ENCODE results near the gene NFKBIE. TPM values are rescaled to one million over a fixed set of nuclear protein-coding genes. Genes with fewer than 3 reads are reported as not detected.
A peak's percentile ranks its signal among the peaks of the same experiment; 100 is the strongest.

NFKBIE gene
- total RNA-seq, 4 donors from 2014 or later, result 5.1 to 16.9 (median 13.2) TPM

DNA sequence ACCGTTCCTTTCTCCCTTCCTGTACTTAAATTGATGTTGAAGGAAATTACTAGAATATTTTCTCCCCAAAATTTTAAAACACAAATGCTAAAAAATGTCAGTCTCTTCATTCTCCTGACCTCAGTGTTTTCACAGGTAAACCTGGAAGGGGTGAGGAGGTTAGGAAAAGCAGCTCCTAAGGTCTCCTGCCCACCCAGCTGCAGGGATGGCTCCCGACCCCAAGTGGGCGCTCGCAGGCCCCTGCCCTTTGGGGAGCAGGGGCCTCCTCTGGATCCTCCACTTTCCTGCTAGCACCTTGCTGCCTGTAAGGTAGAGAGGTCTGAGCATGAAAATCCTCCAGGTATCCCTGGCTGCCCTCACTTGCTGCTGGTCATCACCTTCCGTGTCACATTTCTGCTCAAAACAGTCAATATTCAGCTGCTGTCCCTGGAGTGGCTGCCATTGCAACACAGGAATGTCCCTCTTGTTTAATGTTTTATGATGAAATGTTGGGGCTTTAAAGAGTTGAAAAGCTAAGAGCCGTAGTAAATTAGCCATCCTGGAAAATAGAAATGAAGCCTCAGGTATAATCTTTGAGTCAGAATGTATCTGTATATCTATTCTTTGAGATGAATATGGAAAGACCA is 29.3 kb downstream of the NFKBIE start:
- Histone ChIP-seq H3K4me1 (peaks cover 31 to 40% of the 10 kb centered on the region in 2 donors), H3K27ac (peak overlapping the region in 2 of 3 donors; percentile 85 to 89), H3K36me3 (peaks cover 3 to 18% of the 10 kb centered on the region in 2 donors), H3K9me3 (no peaks in the 10 kb centered on the region), H3K4me3 (replicated peaks in 1 of 3) (no peak overlapping the region), H3K27me3 (no peaks in the 10 kb centered on the region)
- intact Hi-C loops (cut with DNase I), result loop anchor here (5.0 to 10.0 kb wide), 2 partner anchors 64 to 141 kb away; no protein-coding TSS in a partner anchor
- no peak for TF ChIP-seq POLR2A (IDR thresholded peaks at IDR 0.05)
- TF ChIP-seq, protein P1, sequence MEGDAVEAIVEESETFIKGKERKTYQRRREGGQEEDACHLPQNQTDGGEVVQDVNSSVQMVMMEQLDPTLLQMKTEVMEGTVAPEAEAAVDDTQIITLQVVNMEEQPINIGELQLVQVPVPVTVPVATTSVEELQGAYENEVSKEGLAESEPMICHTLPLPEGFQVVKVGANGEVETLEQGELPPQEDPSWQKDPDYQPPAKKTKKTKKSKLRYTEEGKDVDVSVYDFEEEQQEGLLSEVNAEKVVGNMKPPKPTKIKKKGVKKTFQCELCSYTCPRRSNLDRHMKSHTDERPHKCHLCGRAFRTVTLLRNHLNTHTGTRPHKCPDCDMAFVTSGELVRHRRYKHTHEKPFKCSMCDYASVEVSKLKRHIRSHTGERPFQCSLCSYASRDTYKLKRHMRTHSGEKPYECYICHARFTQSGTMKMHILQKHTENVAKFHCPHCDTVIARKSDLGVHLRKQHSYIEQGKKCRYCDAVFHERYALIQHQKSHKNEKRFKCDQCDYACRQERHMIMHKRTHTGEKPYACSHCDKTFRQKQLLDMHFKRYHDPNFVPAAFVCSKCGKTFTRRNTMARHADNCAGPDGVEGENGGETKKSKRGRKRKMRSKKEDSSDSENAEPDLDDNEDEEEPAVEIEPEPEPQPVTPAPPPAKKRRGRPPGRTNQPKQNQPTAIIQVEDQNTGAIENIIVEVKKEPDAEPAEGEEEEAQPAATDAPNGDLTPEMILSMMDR (IDR thresholded peaks at IDR 0.05), result no peak
- 88 to 94% methylated on average over 6 of the region's 6 CpGs for WGBS, 2 donors
- DNase-seq, result no peak

DNA sequence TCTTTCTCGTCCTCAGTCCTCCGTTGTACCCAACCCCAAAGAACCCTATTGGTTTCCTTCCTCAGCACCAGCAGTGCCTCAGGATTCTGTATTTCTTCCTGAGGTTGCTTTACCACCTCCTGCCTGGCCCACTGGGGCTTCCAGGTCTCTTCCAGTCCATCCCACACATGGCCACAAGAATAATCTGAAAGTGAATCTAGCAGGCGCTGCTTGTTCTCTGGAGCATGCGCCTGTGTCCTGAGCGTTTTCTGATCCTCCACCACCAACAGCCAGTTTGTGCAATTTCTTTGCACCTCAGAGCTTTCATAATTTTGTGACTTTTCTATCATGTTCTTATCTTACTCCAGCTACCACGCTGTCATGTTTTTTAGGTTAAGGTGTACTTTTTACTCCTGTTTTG is 30.1 kb downstream of the NFKBIE start:
- Histone ChIP-seq H3K4me1 (peaks cover 31 to 40% of the 10 kb centered on the region in 2 donors), H3K36me3 (peaks cover 8 to 22% of the 10 kb centered on the region in 2 donors), H3K27me3 (no peaks in the 10 kb centered on the region), H3K27ac (peak overlapping the region; percentile 82 to 89 (median 85)), H3K4me3 (replicated peaks in 1 of 3) (no peak overlapping the region), H3K9me3 (no peaks in the 10 kb centered on the region)
- intact Hi-C loops (cut with DNase I), result loop anchor here (5.0 to 10.0 kb wide), 2 partner anchors 63 to 140 kb away; no protein-coding TSS in a partner anchor
- WGBS, 2 donors, result 84 to 85% methylated on average over 6 of the region's 6 CpGs
- TF ChIP-seq, protein P1 (IDR thresholded peaks at IDR 0.05), result no peak
- no peak for TF ChIP-seq POLR2A (IDR thresholded peaks at IDR 0.05)
- no peak for DNase-seq

DNA sequence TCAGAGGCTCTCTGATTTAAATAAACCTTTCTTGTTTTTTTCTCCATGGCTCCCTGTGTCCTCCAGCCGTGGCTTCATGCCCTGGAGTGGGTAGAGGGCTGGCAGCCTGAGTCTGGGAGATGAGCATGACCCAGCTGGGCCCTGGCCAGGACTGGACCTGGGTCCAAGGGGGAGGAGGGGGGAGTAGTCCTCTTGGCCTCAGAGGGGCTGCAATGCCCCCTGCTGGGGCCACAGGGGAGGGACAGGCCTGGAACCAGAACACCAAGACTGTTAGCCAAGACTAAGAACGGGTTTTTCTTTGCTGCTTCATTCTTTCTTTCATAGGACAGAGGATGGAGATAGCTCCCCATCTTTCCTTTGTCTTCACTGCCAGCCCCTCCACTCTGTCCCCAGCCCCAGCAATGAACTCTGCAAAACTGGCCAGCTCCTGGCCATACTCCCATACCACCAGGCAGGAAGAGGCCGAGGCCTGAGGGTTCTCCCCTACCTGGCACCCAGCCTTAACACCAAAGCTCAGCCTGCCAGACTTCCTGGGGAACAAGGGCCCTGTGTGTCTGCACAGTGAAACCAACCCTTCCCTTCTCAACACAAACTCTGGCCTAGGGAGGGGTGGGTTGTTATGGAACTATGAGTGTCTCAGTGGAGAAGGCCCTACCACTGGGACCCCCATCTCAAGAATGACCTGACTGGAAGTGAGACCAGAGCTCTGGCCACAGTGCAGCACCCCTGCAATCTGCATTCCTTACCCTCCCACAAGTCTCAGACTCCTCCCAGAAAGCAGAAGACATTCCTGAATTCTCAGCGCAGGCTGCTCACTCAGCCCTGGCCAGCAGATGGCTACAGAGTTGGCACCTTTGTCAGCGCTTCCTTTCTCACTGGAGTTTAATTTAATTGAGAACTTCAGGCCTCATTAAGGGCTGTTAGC is 31.0 kb downstream of the NFKBIE start:
- peak; percentile 92 for DNase-seq
- 15 to 19% methylated on average over 4 to 5 of the region's 5 CpGs for WGBS, 2 donors

DNA sequence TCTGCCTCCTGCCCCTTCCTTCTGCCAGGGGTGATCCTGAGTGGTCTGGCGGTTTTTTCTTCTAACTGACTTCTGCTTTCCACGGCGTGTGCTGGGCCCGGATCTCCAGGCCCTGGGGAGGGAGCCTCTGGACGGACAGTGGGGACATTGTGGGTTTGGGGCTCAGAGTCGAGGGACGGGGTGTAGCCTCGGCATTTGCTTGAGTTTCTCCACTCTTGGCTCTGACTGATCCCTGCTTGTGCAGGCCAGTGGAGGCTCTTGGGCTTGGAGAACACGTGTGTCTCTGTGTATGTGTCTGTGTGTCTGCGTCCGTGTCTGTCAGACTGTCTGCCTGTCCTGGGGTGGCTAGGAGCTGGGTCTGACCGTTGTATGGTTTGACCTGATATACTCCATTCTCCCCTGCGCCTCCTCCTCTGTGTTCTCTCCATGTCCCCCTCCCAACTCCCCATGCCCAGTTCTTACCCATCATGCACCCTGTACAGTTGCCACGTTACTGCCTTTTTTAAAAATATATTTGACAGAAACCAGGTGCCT is 31.7 kb downstream of the NFKBIE start:
- peak overlapping the region; percentile 82 to 89 (median 85) for H3K27ac ChIP-seq
- no peak overlapping the region for H3K4me3 ChIP-seq (replicated peaks in 1 of 3)
- H3K27me3 ChIP-seq, result no peaks in the 10 kb centered on the region
- WGBS, 2 donors, result 67 to 75% methylated on average over 14 of the region's 14 CpGs
- no peaks in the 10 kb centered on the region for H3K9me3 ChIP-seq
- DNase-seq, result no peak
- TF ChIP-seq, protein P1 (IDR thresholded peaks at IDR 0.05), result no peak
- no peak for TF ChIP-seq POLR2A (IDR thresholded peaks at IDR 0.05)
- H3K36me3 ChIP-seq, result peaks cover 14 to 30% of the 10 kb centered on the region in 2 donors
- peaks cover 31 to 44% of the 10 kb centered on the region in 2 donors for H3K4me1 ChIP-seq
- intact Hi-C loops (cut with DNase I), result loop anchor here (10.0 kb wide), 1 partner anchor 139 kb away; no protein-coding TSS in a partner anchor

More for the DNA sequence above, 31.0 kb downstream of the NFKBIE start:
- Histone ChIP-seq H3K36me3 (peaks cover 14 to 30% of the 10 kb centered on the region in 2 donors), H3K4me3 (replicated peaks in 1 of 3) (no peak overlapping the region), H3K27me3 (no peaks in the 10 kb centered on the region), H3K4me1 (peaks cover 31 to 40% of the 10 kb centered on the region in 2 donors), H3K9me3 (no peaks in the 10 kb centered on the region), H3K27ac (peak overlapping the region; percentile 82 to 89 (median 85))
- TF ChIP-seq POLR2A (IDR thresholded peaks at IDR 0.05), result peak in 1 of 2 donors; percentile 52
- TF ChIP-seq, protein P1 (IDR thresholded peaks at IDR 0.05), result peak; percentile 17 to 88 (median 68)
- intact Hi-C loops (cut with DNase I), result loop anchor here (5.0 to 10.0 kb wide), 2 partner anchors 62 to 140 kb away; no protein-coding TSS in a partner anchor

Data from thyroid gland (tissue), 4 donors.